ENCODE data around the gene CHRM2.

CHRM2 gene

DNA sequence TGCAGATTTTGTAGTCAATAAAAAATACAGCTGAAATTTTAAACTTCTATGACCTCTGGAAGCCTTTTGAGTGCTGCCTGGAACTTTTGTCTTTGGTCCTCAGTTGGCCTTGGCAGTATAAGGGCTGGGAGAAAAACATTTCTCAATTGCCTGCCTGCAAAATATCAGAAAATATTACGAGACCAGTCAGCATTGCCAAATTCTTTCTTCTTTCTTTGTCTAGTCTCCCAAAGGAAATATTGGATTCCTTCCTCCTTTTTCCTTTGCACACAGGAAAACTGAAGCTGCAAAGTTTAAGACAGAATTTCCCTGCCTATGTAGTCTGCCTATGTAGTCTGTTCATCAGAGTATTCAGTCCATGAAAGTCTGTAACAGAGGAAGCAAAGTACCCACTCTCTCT, 95.9 kb downstream of the CHRM2 start:
- no peak for DNase-seq

DNA sequence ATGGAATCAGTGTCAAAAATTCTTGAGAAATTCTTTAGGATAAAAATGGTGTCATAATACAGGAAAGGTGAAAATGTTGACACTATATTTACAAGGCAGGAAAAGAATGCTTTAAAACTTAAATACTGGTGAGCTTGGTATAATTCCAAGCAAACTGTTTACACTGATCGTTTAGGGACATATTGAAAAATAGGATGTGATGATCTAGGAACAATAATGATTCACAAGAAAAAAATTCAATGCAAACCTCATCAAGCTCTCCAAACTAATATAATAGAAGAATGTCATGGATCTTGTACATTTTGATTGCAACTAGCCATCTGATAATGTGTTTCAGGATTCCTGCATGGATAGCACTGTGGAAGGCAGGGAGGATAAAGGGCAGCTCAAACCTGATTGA, 98.4 kb downstream of the CHRM2 start:
- no peak for DNase-seq

DNA sequence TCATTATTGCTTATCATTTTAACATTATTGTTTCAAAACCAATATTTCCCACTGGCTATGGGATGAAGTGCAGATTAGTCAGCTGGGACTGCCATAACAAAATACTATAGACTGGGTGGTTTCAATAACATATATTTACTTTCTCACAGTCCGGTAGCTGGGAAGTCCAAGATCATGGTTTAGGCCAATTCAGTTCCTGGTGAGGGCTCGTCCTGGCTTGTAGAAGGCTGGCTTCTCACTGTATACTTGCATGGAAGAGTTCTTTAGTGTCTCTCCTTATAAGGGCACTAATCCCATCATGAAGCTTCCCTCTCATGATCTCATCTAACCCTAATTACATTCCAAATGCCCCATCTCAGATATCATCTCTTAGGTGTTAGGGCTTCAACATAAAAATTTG, 101.3 kb downstream of the CHRM2 start:
- no peak for DNase-seq

DNA sequence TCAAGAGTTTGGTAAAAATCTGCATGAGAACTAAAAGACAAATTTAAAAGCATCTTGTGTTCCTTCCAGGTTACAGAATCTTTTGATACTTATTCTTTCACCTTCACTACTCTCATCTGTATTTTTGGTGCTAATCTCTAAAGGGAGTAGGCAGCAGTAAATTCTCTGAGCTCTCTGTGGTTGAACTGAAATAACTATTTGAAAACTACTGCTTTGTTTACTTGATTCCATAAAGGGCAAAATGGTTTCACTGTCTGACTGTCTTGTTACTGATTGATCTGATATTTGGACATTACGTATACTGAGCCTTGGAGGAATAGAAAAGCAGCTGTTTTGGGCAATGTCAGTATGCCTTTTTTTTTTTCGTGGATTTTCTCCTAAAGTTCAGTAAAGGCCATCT, 103.3 kb downstream of the CHRM2 start:
- no peak for DNase-seq

DNA sequence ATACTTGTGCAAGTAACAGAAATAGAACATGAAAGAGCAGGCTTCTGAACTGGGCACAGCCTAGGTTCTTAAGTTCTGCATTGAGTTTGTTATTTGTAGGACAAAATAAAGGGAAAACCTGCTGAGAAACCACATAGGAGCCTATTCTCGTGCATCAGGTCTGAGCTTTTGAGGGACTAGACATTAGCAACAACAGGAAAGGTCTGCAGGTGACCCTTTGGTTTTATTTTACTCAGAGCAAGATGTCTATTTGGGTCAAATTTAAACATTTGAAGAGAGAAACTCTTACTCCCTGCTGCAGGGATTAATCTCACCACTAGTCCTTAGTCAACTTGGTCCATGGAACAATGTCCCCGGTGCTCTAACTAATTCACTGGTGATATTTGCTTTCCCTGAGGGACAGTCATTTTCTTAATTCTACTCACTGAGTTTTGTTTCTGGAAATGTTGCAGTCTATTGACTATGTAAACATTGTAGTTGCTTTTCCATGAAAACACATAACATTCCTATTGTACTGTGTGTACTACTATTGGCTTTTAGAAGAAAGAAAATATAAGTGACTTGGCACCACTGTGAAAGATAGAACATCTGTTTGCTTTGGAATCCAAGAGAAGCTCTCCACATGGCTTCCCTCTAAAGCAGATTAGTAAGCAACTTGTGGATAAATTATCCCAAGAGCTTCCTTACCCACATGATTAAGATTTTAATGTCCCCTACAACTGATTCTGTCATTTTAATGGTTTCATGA, 108.2 kb downstream of the CHRM2 start:
- no peak for DNase-seq

DNA sequence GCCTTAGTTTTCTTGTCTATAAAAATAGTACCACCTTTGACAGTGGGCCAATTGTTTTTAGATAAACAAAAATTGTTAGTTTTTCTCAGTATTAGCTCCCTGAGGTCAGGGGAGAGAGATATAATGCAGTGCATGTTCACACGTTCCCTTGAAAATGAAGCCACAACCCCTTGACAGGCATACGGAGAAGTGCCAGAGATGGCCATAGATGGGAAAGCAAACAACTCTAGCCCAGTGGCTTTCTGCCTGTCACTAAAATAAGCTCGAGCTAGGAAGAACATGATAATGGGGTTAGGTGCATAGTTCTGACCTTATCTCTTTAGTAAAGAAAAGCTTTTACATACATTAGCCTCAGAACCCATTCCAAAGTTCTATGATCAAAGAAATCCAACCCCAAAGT, 124.9 kb downstream of the CHRM2 start:
- no peak for DNase-seq

DNA sequence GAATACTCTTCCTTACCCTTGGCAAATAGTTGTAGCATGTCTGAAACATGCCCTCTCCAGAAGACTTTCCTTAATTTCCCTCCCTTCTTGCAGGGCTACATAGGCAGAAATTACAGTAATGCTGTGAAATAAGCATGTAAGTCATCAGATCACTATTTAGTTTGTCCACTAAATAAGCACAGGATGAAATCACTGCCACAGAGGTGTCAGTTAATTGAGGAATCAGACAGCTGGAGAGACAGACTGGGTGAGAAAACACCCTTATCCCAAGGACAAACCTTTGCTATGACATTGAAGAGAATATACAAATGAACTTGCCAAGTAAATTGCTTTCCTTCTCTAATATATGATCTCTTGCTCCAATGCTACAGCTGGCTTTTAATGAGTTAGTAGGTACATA, 129.3 kb downstream of the CHRM2 start:
- no peak for DNase-seq

DNA sequence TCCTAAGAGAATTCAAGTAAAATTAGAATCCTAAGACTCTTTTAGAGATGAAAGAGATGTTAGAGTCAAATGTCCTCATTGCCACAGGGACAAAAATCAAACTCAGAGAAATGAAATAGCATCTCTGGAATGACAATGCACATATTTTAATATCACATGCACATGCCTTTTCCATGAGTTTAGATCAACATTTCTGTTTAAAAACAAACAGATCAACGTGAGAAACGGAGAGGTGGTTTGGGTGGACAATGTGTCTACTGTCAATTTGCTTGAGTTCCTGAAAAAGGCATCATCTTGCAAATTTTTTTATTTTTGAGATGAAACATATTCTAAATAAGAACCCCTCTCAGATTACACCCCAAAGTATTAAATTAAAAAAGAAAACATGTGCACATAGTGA, 130.0 kb downstream of the CHRM2 start:
- no peak for DNase-seq

DNA sequence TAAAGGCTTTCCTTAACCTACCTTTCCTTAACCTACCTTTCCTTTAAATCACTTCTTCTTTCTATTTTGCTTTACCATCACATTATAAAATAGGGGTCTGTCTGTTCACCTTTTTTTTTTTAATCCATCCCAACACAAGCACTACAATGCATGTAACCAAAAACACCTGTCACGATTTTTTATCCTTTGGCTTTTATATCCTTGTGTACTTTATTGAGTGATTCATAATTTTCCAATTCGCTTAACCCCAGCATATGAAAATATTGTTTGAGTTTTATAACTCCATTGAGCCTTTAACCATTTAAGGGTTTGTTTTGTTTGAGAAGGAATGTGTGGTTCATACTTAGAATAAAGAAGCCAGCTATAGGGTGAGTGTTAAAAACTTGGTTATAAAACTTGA, 132.2 kb downstream of the CHRM2 start:
- no peak for DNase-seq

DNA sequence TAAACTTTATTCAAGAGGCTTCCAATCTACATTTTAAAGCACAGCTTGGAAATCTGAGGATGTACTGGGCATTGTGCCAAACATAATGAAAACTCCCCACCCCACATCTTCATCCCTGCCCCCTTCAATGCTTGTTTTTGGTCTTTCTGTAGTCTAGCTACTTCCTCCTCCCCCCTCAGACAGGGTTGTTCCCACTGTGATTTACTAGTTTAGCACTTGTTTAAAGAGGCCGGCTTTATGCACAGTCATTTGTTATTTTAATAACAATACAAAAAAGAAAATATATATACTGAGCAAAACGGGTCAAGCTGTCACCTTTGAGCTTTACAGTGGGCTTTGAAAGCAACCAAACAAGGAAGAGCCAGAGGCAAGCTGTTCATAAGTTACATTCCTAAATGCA, 132.6 kb downstream of the CHRM2 start:
- DNase-seq, result no peak

DNA sequence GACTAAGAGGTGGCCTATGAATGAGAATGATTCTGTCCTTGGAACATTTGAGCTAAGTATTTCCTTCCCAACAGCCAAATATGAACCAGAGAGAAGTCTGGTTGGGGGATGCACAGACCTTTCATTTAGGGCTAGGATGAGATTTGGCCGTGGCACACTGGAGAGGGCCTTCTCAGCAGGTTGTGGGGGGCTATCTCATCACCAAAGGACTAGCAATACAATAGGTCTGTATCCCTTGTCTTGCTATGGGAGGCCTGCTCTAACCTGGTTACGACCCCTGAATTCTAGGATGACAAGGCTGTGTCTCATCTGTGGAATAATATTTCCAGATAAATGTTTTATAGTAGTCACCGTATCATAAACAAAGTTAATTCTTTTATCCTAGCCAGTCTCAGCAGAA, 133.0 kb downstream of the CHRM2 start:
- DNase-seq, result no peak

DNA sequence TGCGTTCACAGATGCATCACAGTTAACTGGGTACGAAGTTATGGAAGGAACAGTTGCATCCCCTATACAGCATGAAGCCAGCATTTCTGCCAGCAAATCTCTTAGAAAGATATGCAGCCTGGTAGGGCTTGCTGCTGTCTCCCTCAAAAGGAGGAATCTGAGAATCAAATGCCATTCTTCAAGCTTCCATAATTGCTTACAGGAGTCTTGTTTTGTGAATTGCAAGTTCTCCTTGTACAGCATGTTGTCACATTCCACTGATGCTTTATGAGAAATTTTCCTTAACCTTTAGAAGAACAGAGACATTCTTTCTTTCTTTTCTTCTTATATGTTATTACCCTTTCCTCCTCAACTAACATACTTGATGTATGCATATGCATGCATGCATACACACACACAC, 134.6 kb downstream of the CHRM2 start:
- no peak for DNase-seq

DNA sequence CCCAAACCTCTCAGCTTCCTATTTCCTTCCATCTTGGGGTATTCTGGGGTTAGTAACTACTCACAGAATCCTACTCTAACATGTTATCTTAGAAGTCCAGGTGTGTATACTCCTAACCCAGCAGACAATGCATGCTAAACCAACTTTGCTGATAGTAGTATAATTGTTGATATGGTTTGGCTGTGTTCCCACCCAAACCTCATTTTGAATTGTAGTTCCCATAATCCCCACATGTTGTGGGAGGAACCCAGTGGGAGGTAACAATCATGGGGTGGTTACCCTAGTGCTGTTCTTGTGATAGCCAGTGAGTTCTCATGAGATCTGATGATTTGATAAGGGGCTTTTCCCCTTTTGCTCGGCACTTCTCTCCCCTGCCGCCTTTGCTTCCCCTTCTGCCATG, 135.1 kb downstream of the CHRM2 start:
- no peak for DNase-seq

DNA sequence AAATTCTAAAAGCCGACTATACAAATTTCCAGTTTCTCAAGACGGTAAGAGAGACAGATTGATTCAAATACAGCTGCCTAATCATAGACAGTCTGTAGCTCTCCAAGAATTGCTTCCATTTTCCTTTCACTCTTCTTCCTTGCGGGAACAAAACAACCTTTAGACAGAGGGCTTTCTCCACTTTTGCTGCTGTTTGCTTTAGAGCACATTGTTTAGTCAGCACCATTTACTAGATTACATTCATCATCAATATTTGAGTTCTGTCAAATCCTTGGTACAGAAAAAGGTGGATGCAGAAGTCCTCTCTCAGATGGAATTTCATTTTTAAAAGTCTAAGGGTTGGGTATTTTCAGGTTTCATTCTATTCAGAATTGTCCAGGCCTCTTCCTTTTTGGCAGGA, 137.4 kb downstream of the CHRM2 start:
- DNase-seq, result no peak

DNA sequence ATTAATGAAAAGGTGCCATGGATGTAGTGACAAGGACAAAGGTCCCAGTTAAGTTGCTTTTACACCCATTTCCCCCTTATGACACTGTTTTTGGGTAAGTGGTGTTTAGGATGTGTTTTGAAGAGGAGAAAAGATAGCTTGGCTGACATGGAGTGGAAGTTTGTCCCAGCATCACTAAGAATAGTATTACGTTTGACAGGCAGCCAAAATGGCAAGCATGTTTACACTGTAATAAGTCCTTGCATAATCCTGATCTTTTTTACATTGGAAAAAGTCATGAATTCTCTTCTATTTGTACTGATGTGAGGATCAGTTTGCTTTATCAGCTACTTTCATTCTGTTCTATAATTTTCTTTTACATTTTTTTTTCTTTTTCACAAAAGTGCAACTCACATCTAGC, 137.8 kb downstream of the CHRM2 start:
- no peak for DNase-seq

DNA sequence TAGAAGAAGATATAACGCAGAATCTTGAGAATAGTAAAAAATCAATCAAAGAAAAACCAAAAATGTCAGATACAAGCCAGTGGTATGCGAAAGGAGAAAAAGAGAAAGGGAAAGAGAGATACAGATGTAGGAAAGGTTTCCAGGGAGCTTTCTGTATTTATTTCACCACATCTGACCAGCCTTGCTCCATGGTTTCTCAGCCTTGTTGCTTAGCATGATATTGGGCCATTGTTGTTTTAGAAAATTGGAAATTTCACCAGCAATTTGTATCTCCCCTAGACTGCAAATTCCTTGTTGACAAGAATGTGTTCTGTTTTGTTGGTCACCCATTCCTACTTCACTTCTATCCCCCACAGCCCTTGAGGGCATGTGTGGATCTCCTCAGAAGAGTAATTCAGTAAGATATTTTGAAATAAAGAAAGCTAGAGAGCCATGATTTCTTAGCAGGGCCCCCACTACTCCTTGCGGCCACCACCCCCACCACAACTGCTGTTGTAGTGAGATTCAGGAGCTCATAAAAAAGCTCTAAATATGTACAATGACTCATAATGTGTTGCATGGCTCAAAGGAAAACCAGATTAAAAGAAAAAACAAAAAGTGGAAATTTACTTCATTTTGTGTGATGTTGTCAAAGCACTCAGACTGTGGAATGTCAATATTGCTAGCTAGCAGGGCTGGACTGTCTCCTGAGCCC, 138.7 kb downstream of the CHRM2 start:
- DNase-seq, result no peak

DNA sequence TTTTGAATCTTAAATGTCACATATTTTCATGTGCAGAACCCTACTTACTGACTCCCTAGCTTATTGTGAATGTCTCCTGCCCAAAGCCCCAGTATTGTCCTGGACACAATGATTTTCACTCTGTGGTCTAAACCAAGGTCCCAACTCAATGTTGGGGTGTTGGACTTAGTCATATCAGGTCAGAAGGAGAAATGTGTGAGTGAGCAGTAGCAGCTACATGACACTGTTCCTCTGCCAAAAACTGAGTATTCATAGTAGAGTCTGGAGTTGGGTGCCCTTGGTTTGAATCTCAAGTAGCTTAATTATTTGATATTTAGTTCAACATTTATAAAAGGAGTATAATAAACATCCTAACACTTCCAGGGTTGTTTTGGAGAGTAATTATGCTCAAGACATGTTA, 141.0 kb downstream of the CHRM2 start:
- no peak for DNase-seq

DNA sequence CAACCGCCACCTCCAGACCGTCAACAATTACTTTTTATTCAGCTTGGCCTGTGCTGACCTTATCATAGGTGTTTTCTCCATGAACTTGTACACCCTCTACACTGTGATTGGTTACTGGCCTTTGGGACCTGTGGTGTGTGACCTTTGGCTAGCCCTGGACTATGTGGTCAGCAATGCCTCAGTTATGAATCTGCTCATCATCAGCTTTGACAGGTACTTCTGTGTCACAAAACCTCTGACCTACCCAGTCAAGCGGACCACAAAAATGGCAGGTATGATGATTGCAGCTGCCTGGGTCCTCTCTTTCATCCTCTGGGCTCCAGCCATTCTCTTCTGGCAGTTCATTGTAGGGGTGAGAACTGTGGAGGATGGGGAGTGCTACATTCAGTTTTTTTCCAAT, 146.6 kb downstream of the CHRM2 start:
- no peak for DNase-seq

DNA sequence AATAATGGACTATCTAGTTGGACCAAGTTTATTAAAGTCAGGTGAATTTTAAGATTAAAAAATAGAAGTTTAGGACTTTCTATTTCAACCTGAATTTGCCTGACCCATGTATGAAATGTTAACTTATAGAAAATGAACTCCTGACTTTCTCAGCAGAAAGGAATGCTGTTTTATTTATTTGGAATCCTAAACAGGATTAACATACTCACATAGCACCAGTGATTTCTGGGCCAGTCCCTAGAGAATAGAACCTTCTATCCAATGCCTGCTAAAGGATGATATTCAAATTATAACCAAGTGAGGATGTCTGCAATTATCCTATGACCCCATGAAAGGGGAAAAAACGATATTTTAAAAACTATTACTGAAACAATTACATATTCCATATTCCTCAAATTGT, 148.8 kb downstream of the CHRM2 start:
- DNase-seq, result no peak

DNA sequence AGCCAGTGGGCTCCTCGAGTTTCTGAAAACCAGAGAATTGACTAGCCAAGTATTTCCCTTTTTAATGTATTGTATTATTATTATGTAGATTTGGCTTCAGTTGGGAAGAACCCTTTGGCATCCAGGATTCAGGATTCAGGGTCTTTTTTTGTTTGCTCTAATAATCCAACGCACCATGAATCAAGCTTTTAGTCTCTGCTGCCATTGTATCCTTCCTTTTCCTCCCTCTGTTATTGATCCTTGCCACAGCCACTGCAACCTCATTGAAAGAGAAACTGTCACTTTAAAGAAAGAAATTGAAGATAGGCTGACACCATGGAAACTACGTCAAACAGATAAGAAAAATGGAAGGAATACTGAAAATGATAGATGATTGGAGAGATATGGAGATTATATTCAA, 150.0 kb downstream of the CHRM2 start:
- DNase-seq, result no peak

DNA sequence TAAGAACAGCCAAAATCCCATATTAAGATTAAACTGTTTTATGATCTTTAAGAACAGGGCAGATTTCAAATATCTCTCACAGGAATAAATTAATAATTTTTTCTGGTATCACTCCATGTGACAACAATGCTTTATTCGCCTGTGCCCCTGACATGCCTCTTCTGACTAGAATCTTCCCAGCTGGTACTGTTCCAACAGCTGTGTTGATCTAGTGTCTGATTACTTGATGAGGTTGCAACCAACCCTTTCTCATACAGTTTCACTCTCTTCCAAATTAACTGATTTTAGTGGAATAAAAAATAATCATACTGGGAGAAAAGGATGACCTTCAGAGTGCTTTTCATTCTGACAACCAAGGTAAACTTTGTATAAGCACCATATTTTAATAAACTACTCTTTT, 151.9 kb downstream of the CHRM2 start:
- DNase-seq, result no peak

DNA sequence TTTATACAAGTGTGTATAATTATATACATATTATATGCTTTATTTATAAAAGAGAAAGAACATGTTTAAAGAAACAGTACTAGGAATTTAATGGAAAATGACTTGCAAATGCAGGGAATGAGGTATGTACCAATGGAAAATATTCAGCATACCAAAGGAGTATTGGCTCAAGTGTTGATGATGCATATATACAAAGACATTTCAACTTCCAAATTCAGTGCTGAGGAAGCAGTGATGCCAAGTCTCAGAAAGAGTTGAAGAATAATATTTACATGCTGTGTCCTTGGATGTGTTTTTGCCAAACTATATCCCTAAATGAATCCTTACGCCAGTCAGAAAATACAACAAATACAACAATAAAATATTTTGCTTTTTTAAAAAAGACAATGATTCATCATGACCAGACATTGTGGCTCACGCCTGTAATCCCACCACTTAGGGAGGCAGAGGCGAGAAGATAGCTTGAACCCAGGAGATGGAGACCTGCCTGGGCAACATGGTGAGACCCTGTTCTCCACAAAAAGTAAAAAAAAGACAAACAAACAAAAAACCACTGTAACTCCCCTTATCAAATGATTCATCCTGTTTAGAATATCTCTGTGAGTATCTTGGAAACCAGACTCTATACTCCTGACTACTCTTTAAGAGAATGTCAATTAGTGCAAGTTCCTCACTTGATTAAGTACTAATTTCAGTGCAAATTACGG, 157.2 kb downstream of the CHRM2 start:
- no peak for DNase-seq

DNA sequence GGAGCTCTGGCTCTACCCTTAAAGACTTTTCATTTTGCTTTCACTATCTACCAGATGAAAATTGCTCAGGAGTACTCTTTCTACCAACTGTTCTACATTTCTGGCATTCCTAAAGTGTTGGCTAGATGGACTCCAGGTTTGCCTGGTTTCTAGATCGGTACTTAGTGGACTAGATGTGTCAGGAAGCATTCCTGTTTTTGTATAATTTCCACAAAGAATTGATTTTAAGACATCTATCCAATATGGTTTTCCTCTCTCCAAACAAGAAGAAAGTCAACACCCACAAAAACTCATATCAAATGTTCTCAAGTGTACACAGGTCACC, 157.7 kb downstream of the CHRM2 start:
- DNase-seq, result no peak

DNA sequence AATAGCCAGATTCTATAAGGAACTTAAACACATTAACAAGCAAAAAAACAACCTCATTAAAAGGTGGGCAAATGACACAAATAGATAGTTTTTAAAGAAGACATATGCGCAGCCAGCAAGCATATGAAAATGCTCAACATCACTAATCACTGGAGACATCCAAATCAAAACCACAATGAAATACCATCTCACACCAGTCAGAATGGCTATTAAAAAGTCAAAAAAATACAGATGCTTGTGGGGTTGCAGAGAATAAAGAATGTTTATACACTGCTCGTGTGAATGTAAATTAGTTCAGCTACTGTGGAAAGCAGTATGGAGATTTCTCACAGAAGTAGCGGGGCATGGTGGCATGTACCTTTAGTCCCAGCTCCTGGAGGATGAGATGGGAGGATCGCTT, 164.0 kb downstream of the CHRM2 start:
- no peak for DNase-seq

DNA sequence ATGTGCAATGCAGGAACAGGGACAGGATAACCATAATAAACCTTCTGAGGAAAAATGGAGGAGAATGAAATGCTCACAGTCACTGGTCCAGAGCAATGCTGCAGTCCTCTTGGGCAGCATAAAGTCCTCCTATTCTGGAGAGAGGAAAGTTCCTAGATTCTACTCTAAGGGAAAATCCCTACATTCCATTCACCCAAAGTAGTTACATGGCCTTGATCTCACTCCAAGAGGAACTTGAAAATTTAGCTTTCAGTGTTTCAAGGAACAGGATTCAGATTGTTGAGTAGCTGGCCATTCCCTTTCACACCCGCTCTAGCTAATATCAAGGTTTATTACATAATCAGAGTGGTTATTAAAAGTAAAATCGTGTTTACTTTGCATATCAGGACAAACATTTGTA, 168.3 kb downstream of the CHRM2 start:
- DNase-seq, result no peak

Data from right forelimb (tissue), 1 donor.